ENCODE results near the gene ANKS1A.

DNA sequence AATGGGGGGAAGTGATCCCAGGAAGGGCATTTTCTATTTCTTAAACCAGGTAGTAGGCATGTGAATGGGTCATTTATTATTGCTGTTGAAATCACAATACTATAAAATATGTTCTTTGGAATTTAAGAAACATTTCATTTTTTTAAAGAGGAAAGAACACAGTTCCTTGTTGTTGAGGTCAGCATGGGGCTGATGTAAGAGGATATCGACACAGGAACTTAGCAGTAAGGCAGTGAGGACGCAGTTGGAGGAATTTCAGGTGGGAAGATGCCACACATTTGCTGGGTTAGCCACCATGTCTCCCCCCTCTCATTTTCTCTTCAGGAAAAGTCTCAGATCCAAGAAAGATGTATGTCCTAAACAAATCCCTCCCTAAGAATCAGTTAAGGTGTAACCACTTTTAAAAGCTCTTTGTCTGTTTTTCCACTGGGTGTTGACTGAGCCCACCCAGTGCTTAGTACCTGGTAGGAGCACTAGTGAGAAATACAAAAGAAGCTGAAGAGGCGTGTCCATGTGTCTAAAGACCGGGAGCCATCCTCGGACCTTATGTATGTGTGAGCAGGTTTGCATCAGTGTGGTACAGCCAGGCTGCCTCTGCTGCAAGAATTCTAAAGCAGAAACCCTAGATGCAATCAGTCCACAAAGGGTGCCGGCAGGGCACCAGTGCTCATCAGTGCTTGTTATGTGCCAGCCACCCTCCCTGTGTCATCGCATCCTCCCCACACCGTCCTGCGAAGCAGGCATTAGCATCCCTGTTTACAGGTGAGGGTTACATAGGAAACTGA lies 153.2 kb downstream of the ANKS1A start:
- TF ChIP-seq EZH2 (IDR thresholded peaks at IDR 0.05; ENCODE audit: borderline replicate concordance, low read length) = no peak
- TF ChIP-seq, protein P1, sequence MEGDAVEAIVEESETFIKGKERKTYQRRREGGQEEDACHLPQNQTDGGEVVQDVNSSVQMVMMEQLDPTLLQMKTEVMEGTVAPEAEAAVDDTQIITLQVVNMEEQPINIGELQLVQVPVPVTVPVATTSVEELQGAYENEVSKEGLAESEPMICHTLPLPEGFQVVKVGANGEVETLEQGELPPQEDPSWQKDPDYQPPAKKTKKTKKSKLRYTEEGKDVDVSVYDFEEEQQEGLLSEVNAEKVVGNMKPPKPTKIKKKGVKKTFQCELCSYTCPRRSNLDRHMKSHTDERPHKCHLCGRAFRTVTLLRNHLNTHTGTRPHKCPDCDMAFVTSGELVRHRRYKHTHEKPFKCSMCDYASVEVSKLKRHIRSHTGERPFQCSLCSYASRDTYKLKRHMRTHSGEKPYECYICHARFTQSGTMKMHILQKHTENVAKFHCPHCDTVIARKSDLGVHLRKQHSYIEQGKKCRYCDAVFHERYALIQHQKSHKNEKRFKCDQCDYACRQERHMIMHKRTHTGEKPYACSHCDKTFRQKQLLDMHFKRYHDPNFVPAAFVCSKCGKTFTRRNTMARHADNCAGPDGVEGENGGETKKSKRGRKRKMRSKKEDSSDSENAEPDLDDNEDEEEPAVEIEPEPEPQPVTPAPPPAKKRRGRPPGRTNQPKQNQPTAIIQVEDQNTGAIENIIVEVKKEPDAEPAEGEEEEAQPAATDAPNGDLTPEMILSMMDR (conservative IDR thresholded peaks at IDR 0.05 in 1 of 2, IDR thresholded peaks at IDR 0.05 in 1 of 2; ENCODE audit: extremely low read depth in 1 of 2, insufficient read depth in 1 of 2, low read depth in 1 of 2, low read length in 2 of 2) = no peak

All from mammary epithelial cell (primary cell).